Stimulated activated CD8-positive, alpha-beta memory T cell treated with anti-CD3 and anti-CD28 coated beads, Interleukin-7, amount 100 ng/mL, for 48 hours (primary cell): Measurements from ENCODE around the gene PLAAT1.

Experiments
- DNase-seq, 2 donors: peaks; one replicate each; pipeline ENCODE4 v3.0.0-alpha.2; 2020; ENCODE audit warnings: low read depth in 1 of 2; ENCODE audit errors: extremely low read depth in 1 of 2

Gene PLAAT1

DNA sequence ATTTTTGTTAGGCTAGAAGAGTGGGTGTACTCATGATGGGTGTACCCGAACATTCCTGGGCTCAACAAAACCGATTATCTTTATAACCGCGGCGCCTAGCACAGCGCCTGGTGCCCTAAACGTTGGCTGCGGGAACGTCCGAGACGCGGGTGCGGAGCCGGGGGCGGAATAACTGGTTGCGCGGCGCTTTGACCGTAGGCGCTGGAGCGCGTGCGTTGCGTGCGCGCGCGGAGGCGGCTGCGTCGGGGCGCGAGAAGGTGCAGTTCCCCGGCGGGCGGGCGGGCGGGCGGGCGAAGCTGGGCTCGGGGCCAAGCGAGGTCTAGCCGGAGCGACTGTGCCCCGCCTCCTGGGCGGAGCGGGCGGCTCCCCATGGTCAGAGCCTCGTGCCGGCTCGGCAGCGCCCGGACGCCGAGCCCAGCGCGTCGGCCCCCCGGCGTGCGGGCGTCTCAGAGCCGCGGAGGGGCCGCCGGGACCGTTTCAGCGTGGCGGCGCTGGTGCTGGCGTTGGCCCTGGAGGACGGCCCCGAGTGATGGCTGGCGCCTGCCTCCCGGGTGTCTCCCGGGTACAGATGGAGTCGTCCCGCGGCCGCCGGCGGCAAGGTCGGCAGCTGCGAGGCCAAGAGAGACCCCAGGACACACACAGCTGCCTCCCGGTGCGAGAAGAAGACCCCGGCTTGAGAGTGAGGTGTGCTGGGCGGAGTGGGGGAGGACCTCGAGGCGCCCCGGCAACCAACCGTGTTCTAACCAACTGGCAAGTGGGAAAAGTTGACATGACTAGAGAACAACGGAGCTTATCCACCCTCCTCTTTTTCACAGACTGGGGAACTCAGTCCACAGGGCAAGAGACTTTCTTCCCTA, at the start of gene PLAAT1:
PLAAT1 (plus strand) TSS at position 373 of the 857 bp plus-strand sequence. CDS start 14,429 bp downstream, outside the sequence.
- DNase-seq: no peak

DNA sequence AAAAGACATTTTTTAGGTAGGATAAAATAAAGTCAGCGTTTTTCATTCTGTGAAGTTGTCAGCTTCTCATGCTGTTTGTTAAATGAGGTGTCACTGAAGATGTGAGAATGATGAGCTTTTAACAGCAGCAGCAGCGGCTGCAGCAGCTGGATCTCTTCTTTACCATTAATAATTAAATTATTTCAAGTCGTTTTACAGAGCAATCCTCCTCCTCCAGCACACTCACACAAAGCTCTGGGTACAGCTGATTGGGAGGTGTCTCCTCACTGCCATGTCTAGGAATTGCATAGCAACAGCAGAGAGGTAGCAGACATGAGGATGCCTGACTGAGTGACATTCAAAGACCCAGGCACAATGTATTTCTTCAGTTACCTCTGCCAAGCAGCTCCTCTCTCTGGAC, 46.7 kb upstream of the PLAAT1 start:
- no peak for DNase-seq

DNA sequence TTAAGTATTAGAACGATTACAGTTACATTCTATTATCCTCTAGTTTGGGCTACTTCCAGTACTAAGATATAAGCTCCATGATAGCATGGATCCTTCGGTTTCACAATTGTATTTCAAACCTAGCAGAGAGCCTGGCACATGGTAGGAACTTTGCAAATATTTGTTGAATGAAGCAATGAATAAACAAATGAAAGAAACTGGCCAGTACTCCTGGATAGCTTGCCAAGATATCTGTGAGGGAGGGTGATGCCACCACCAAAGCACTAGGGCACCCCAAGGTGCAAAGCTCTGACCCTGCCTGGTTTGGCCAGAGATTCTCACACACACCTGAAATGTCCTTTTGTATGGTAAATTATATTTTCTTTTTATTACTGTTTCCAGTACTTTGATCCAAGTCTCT, 44.3 kb upstream of the PLAAT1 start:
- DNase-seq: no peak

DNA sequence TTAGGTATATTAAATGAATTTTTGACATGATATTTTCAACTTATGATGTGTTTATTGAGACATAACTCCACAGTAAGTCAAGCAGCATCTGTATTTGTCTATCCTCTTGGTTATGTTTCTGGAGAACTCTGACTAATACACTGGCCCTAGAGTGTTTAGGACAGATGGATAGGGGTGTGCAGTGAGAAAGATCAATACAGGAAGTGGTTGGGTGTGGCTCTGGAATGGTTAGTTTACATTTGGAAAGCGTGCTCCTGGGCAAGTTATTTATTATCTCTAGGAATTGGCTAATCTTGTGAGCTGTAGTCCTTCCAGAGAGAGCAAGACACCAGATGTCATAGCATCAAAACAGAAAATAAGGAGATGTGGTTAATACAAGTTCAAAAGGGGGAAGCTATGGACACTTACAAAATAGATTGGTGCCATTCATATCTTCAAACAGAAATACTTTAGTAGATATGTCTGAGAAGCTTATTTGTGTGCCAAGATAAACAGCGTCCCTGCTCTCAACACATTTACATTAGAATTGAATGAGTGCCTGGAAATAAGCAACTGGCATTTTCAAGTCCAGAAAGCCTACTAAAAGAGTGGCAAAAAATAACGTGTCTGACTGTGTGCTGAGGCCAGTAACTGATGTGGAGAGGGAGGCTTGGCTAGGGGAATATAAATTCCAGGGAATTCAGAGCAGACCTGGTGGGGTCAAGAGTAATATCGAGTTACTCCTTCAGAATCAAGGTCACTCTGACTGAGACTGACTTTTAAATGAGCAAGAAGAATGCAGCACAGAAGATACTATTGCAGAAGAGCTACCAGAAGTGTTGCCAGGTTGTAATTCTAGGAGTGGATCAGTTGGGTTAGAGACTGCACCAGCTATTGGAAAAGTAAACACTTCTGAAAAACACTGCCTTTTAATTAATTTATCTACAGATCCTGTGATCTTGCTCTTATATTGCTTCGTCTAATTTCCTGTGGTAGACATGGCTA, 33.4 kb upstream of the PLAAT1 start:
- DNase-seq: no peak

DNA sequence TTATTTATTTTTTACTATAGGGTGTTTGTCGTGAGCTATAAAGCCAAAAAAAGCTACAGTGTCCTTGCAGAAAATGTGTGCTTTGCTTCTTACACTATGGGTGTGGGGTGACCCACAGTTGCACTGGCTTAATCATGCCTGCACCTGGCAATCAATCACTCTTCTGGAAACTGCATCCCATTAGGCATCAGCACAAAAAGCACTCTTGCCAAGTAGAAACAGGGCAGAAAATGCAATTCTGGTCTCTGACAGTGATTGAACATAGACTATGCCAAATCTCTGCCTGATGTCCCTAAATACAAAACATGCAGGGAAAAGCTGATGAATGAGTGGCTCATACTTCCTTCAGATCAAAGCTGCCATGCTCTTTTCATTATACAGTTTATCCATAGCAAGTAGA, 30.4 kb upstream of the PLAAT1 start:
- no peak for DNase-seq

DNA sequence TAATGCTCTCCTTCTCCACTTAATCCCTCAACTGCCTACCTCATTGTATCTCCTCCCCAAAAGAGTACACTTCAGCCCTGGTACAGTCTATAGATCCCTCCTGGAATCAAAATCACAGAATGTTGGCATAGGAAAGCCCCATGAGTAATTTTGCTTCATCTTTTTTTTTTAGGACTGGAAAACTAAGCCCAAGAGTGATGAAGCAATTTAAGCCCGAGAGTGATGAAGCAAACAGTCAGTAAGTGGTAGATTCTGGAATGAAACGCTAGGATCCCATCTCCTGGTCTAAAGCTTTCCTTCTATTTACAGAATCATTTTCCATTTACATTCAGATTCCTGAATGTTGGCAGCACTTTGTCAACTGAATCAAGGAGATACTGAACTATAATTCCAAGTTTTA, 29.8 kb upstream of the PLAAT1 start:
- DNase-seq: no peak

DNA sequence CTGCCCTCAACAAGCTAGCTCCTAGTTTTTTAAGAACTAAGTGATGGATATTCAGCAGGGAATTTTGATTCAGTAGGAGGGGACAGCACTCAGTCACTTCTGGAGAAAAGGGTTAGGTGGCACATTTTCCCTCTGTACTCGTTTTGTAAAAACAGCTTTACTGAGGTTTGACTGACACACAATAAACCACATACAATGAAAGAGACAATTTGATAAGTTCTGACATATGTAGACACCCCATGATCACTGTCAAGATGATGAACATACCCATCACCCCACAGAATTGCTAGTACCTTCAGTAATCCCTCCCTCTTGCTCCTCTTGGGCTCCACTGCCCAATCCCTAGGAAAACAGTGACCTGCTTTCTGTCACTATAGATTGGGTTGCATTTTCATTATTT, 29.0 kb upstream of the PLAAT1 start:
- DNase-seq: no peak

DNA sequence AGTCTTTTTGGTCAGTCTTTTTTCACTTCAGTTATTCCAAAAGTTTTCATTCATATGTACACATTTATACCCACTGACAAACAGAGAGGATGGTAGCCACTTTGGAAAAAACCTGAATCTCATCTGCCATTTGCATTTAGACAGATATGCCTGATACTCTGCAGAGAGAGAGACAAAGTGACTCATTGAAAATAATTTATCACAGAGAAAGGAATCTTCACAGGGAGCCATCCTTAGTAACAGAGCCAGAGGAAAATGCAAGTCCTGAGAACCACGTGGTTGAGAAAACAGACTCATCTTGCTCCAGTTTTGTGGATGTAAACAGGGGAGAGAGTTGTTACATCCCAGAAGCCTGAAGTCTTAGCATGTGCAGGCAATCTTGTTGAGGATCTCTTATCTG, 28.2 kb upstream of the PLAAT1 start:
- no peak for DNase-seq

DNA sequence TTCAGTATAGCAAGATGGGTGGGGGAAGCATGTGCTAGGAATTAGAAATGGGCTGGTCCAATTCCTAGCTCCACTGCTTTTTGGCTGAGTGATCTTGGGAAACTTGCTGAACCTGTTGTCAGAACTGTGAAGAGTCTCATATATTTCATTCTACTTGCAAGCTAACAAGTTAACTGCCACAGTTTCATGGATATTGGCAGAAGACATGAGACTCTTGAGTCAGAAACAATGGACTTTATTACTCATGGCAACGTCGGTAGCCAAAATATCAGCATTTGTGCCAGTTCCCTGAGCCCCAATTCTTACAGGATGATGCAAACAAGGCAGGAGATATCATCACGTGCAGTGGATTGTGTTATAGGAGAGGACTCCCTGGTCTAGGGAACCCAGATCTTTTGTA, 26.6 kb upstream of the PLAAT1 start:
- DNase-seq: no peak

DNA sequence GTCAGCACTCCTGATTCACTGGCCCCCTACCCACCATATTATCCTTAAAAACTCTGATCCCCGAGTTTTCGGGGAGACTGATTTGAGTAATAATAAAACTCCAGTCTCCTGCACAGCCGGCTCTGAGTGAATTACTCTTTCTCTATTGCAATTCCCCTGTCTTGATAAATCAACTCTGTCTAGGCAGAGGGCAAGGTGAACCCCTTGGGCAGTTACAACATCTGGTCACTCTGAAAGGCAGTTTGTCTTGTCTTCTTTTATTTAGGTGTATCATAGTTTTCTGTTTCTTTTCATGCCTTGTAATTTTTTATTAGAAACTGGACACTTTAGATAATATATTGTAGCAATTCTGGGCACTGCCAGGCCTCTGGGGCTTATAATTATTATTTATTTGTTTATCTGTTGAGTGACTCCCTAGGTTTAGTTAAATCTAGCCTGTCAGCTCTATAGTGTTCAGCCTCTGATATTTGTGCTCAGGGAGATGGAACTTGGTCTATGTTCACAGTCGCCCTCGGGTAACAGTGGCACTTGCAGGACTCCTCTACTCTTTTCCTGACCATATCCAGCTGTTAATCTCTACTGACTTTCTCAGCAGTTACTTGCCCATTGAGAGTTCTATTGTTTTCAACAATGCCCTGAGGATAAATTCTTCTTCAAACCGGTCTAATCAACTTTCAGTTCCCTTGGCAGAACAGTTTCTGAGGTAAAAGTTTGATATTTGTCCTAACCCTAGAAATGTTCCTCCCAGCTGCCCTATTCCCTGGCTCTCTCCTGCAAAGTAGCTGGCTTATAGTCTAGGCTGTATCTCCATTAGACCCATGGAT, 15.5 kb upstream of the PLAAT1 start:
- no peak for DNase-seq

DNA sequence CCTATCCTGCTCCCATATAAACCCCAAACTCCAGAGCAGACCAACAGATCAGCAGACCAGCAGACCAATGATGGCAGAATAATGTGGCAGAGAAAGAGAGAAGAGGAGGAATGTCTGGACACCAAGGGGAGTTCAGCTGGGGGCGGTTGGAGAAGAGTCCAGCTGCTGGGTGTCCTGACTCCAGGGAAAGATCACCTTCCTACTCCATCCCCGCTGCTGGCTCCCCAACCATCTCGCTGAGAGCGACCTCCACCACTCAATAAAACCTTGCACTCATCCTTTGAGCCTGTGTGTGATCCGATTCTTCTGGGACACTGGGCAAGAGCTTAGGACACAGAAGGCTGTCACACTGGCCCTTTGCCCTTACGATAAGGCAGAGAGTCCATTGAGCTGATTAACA, 12.8 kb upstream of the PLAAT1 start:
- no peak for DNase-seq

DNA sequence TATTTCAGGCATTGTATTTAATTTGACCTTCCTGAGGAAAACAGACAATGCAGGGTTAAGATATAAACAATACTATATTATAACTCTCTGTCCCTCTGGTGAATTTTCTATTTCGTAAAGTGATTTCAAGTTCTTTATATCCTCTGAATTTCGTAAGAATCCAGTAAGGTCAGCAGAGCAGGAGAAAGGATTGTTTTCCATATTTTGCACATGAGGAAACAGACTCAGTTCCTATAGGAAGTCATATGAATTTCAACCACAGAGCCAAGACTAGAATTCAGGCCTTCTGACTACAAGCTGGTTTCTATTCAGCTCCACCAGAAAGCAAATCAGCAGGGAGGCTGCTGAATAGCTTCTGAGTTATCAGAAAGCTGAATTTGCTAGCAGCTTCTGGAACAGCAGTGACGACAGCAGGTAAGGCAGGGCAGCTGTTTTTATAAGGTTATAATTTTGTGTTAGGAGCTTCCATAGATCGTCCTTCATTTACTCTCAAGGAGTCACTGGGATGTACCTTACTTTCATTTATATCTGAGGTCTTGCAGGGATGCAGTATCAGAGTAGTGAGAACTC, 11.1 kb upstream of the PLAAT1 start:
- DNase-seq: no peak

DNA sequence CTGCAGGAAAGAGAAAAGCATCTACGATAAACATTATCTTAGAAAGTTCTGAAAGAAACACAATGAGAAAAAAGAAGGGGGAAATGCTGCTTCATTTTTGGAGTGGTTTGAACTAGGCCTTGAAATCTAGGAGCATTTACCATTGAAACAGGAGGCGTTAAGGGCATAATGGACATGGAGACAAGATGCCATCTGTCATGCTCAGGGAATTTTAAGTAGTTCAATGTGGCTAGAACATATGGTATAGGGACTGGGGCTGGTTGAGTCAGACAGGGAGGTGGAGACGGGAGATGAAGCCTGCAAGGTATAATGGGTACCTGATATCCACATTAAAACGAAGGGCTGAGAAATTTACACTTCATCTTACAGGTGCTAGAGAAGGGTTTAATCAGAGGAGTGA, 10.4 kb upstream of the PLAAT1 start:
- DNase-seq: no peak

DNA sequence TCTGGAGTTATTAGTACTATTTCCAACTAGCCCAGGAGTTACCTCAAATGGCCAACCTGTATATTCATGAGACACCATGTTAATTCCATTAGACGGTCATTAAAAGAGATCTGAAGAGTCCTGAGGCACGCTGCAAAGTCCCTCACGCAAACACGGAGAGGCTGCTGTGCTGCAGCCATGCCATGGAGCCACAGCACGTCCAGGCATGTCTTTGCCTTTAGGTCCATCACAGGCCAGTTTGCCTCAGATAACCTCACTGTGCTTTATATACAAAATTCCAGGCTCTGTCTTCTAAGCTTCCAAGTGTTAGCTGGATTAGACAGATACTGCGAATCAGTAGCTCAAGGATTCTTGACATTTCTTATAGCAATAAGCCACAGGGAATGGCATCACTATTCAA, 9.8 kb upstream of the PLAAT1 start:
- DNase-seq: no peak

DNA sequence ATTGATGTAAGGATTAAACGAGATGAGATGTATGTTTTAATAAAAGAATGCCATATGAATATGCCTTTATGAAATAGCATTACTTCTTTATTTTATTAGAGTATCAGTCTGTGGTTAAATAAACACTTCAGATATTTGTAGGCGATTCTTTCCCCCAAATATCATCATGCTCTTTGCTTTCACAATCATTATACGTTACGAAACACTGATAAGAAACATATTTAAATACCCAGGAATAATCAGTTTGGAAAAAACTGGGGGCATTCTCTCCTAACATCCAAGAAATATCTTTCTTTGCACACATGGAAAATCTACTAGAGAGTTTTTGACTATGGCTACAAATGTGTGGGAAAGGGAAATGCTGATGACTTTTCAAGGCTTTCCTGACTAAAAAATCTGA, 4.4 kb upstream of the PLAAT1 start:
- no peak for DNase-seq

DNA sequence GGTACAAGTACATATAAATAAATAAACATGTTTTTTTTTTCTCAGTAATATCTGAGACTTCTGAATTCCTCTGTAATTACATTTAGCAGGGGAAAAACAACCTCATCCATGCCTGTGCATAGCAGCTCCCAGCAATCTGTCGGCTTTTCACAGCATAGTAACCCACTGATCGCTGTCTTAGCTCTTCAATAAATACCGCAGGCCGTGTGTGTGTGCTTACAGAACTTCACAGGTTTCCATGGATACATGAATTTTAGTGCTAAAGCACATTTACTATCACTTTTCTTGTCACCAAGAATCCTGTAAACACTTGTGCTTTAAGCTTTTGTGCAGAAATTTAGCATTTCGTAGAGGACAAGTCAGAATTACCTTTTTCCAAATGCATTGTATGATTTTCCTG, 4.0 kb upstream of the PLAAT1 start:
- no peak for DNase-seq

DNA sequence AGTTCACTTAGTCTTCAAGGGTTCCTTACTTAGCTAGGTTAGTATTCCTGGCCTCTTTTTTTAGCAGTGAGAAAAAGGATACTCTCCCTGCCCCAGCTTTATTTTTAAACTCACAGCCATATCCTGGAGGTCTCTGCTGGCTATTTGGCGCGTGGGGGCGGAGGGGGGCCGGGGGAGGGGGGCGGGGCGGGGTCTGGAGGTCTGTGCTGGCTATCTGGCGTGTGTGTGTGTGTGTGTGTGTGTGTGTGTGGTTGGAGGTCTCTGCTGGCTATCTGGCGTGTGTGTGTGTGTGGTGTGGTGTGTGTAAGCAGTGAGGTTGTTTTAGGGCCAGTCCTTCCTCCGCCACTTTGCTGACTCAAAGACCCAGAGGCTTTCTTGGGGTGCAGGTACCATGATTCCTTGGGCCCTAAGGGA, 579 bp upstream of the PLAAT1 start:
- no peak for DNase-seq

DNA sequence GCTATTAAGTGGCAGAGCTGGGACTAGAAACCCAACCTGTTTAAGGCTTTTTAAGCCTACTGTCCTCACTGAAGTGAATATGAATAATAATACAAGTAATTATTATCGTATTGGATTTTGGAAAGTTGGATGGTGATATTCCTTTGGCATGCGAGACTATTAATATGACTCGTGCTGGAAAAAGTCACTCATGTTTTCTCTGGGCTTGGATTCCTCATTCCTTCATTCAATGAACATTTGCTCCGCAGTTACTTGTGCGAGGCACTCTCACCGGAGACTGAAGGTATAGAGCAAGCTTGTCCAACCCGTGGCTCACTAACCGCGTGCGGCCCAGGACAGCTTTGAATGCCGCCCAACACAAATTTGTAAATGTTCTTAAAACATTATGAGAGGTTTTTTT, 694 bp downstream of the PLAAT1 start:
- no peak for DNase-seq

DNA sequence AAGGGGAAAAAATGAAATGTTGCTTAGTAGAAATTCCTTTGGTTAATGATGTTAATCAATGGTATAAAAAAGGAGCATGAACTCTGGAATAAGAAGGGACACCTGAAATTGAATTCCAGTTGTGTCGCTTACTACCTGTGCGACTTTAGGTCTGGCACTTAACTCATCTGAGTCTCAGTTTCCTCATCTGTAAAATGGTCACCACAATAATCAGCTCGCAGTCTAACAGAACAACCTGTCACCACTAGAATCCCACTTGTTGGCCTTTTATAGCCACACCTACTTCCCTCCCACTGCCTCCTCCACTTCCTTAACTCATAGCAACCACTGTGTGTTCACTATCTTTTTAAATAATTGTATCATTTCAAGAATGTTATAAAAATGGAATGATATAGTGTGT, 2.5 kb downstream of the PLAAT1 start:
- DNase-seq: no peak

DNA sequence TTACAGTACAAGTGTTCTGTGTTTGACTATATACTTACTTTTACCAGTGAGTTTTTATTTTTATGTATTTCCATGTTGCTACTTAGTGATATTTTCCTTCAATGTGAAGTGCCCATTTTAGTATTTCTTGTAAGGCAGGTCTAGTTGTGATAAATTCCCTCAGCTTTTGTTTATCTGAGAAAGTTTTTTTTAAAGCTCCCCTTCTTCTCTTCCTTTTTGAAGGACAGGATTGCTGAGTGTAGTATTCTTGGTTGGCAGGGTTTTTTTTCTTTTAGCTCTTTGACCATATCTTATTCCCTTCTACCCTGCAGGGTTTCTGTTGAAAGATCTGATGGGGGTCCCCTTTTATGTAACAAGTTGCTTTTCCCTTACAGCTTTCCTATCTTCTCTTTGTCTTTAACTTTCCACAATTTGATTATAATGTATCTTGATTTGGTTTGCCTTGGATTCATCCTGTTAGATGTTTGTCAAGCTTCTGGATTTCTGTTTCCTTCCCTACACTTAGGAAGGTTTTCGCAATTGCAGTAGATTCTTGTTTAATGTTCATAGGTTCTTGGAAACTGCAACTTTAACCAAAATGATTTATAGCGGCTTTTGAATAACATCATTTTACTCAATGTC, 7.9 kb downstream of the PLAAT1 start:
- DNase-seq: no peak
